ENCODE results near the gene MRAP2.

DNA sequence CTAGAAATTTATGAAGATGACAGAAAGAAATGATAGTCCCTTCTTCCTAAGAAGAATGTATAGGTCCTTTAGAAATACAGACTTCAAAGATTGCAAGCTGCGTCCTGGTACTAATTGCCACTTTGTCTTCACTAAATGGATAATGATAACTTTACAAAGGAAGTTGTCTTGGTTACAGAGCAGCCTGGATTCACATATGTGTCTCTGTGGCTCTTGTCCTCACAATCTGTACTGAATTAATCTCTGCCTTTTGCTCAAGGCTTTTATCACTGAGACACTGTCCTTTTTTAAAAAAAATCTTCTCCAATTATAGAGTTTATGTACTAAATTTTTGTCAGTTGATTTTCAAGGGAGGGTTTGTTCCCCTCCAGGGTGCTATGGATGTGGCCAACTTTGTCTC is 17.5 kb upstream of the MRAP2 start:
- TF ChIP-seq CTCF (IDR thresholded peaks at IDR 0.05; ENCODE audit: poor library complexity, severe bottlenecking) (no peak), POLR2AphosphoS5 (IDR thresholded peaks at IDR 0.05) (no peak)

All from neural cell (in vitro differentiated cells).